ENCODE measurements around the gene MAFG.

The MAFG gene

DNA sequence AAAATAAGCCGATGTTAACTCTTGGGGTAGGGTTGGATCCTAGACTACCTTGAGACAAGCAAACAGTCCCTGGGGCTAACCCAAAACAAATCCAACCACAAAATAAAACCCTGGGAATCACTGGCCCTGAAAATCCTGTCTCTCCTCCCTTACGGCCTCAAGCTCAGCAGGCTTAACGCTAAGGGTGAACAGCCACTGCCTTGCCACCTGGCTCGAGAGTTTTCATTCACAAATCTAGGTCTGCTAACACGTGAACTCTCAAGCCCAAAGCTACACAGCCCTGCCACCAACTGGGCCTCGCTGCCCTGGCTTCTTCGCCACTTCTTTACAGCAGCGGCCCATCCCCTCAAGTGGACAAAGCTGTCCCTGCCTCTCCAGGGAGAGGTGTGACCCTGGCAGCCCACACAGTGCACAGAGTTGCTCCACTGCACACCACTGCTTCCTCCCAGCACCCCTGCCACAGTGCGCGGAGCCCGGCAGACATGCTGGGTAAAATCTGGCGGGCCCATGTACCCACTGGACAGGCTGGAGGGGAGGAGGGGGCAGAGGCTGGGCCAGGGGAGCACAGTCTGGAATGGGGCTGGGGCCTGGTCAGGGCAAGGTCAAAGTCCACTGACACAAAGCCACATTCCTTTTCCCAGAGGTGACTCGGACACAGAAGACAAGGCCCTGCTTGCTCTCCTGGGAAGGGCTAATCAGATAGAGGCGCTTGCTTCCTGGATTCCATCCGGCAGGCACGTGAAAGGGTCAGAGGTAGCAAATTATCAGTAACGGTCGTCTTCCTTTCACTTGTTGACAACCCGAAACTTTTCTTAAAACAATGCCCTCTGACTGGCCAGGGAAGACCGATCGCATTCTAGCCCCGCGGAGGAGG, 17.3 kb downstream of the MAFG start:
- DNase-seq (ENCODE audit: low read depth in 2 of 2, low spot score in 1 of 2) = no peak

DNA sequence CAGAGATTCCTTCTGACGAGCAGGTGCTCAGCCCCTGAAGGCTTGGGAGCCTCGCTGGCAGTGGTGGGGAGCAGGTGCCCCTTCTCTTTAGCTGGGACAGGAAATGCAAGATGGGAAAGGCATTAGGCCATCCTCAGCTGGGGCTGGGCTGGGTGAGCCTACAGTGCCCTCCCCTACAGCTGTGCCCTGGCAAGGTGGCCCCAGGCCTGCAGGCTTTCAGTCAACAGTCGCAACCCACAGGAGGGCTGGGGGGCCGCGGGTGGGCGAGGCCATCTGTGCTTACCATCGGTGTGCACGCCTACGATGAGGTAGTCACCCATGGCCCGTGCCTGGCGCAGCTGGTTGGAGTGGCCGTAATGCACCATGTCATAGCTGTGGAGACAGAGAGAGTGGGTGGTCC, 18.3 kb downstream of the MAFG start:
- DNase-seq (ENCODE audit: low read depth in 2 of 2, low spot score in 1 of 2) = no peak

DNA sequence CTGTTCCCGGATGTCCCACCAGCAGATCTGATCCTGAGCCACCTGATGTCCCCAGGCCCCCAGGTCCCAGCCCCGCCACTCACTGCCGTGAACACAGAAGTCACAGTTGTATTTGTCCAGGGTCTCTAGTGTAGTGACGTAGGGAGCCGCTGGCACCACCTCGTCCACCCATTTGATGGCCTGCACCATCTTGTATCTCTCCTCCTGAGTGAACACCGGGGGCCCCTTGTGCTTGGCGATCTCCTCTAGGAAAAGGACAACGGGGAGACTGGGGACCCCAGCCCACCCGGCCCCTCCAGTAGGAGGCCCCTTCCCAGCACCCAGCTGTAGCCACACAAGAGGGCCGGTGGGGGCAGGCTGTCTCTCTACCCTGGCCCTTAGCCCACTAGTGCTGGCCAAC, 18.7 kb downstream of the MAFG start:
- DNase-seq (ENCODE audit: low read depth in 2 of 2, low spot score in 1 of 2) = no peak

DNA sequence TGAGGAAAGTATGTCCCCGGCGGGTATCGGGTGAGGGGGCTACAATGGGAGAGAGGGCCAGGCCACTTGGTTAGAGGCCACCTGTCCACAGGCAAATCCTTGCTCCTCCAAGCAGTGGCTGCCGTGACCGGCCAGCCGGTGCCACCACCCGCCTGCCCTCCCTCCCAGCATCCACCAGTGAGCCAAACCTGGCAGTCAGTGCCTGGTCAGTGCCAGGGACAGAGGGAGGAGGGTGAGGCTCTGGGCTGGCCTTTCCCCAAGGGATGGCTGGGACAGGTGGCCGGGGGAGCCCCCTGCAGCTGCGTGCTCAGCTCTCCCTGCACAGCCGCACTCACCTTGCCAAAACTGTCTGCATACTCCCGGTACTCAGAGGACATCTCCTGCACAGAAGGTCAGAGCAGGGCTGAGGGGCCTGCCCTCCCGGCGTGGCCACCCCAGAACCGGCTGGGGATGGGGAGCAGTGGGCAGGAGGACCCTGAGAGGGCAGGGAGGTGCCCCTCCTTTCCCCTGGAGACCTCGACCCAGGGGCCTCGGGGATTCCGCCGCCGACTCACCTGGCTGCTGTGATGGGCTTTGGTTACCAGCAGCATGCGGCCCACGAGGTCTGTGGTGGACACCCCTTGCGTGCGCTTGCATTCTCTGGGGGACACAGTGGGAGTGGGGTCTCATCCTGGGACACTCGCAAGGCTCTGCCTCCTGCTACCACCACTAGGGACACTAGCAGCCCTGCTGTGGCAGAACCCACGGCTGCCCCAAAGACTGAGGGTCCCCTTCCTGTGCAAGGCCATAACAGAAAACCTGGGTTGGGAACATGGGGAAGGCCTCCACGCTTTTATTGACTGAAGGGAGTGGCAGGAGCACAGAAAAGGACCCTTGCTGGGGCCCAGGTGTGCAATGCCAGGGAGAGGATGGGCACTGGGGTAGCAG, 20.1 kb downstream of the MAFG start:
- DNase-seq (ENCODE audit: low read depth in 2 of 2, low spot score in 1 of 2) = no peak

DNA sequence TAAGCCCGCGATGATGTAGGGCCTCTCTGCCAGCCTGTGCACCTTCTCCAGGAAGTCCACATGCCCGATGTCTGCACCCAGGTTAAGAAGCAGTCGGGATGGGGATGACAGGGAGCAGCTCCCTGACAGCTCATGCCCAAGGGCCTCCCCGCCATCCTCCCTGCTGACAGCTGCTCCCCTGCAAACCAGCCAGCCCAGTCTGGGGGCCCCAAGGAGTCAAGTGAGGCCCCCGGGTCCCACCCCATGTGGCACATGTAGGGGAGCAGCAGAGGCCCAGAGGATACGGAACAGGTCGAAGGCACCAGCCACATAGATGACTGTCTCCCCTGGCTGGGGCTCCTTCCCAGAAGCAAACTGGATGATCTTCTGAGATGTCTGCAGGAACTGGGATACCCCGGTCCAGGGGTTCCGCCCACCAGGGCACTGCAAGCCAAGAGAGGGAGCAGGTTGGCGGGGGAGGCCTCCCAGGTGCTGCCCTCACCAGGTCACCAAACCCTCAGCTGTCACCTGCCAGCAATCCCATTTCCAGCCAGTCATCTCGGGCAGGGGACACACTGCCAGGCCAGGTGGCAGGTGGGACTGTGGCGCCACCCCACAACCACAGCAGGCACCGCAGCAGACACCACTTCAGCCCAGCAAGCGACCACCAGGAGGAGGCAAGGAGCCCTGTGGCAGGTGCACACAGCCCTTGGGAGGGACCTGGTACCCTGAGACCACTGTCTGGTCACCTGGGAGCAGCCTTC, 20.9 kb downstream of the MAFG start:
- DNase-seq (ENCODE audit: low read depth in 2 of 2, low spot score in 1 of 2) = no peak

DNA sequence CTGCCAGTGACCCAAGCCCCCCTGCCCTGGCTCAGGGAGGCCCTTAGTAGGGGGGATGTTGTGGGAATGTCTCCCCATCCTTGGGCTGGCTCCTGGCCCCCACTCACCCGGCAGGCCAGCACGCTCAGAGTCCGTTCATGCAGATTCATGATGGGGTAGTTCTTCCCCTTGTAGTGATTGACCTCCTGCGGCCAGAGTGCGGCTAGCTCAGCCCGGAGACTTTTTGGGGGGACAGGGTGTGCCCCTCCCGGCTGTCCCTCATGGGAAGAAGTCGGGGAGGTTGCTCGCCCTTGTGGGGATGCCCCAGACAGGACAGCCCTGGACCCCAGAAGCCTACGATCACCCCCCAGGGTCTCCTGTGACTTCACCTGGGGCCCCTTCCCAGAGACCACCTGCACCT, 21.5 kb downstream of the MAFG start:
- DNase-seq (ENCODE audit: low read depth in 2 of 2, low spot score in 1 of 2) = no peak

DNA sequence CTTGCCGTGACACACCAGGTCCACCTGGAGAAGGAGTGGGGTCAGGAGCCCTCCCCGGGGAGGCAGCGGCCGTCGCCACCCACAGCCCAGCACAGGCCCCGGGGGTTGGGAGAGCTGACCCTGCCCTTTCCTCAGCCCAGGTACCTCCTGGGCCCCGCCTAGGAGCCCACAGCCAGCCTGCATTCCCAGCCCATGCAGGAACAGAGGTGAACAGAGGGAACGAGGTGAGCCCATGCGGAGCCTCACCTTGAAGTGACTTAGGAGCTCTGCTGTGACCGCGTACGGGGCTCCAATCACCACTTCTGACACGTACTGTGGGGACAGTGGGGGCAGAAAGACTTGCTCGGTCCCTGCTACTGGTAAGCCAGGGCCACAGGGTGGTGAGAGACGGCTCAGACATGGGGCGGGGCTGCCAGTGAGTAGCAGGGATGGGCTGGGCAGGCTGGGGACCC, 22.1 kb downstream of the MAFG start:
- DNase-seq (ENCODE audit: low read depth in 2 of 2, low spot score in 1 of 2) = no peak

DNA sequence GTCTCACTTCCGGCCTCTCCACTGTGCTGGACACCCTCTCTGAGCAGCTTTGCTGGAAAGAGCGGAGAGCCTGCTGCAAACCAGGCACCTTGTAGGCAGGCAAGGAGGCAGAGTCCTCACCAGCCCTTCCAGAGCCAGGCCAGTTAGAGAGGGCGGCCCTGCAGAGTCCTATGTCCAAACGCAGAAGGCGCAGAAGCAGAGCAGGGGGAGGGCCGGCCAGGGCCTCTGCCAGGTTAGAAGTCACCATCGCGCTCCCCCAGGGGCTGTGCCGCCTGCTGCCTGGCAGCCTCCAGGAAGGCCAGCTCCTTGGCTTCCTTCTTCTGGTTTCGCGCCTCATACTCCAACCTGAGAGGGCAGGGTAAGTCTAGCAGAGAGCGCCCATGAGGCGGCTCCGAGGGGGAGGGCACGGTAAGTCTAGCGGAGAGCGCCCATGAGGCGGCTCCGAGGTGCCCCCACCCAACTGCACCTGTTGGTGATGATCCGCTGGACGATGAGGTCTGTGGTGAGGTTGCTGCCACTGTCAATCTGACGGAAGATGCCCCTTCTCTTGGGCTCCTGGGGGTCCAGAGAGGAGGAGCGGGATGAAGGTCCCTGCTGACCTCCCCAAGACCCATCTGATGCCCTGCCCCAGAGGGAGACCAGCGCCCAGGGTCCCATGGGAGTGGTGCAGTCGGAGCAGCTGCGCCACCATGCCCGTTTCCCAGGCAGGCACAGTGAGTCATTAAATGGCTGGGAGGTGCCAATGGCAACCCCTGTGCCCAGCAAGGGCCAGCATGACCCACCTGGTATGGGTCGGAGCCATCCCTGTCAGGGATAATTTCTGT, 22.7 kb downstream of the MAFG start:
- no peak for DNase-seq (ENCODE audit: low read depth in 2 of 2, low spot score in 1 of 2)

DNA sequence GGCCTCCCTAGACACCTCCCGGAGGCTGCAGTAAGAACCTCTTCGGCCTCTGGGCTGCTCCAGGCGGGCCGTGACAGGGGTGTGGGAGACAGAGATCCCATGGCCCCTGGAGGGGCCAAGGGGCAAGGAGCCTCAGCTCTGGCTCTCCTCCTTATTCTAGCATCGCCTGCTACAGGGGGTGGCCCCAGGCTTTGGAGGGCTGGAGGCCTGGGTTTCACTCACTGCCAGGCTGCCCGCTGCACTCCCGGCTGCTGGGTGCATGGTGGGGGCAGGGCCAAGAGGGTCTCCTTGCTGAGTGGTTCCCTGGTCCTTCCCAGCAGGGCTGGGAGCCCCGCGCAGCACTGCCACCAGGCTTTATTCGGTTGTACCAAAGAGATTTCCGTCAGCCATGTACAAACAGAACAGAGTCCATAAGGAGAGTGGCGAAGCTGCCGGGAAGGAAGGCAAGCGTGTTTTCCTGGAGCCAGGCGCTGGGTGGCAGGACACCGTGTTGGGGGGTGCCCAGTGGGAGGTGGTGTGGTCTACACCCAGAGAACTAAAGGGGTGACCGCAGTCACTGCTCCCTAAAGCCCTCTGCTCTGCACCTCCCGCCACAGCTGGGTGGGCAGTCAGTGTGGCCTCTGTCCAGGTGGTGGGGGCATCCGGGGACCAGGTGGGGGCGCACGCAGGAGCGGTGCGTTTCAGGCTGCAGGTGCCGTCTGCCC, 23.5 kb downstream of the MAFG start:
- DNase-seq (ENCODE audit: low read depth in 2 of 2, low spot score in 1 of 2) = no peak

DNA sequence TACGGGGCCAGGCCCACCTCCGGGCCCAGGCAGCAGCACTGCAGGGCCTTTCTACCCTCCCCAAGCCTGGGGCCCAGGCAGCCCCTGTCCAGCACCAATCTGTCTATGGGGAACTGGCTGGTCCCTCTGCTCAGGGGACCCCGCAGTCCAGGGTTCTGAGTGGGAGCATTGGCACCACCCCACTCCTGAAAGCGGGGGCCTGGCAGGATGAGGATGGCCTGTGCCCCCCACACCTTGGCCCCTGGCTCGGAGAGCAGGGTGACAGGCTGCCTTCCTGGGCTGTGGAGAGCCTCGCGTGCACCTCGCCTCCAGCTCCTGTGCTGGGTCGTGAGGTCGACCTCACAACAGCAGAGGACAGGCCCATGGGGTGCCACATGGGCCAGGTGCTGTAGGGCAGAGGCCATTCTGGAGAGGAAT, 24.1 kb downstream of the MAFG start:
- DNase-seq (ENCODE audit: low read depth in 2 of 2, low spot score in 1 of 2) = no peak

DNA sequence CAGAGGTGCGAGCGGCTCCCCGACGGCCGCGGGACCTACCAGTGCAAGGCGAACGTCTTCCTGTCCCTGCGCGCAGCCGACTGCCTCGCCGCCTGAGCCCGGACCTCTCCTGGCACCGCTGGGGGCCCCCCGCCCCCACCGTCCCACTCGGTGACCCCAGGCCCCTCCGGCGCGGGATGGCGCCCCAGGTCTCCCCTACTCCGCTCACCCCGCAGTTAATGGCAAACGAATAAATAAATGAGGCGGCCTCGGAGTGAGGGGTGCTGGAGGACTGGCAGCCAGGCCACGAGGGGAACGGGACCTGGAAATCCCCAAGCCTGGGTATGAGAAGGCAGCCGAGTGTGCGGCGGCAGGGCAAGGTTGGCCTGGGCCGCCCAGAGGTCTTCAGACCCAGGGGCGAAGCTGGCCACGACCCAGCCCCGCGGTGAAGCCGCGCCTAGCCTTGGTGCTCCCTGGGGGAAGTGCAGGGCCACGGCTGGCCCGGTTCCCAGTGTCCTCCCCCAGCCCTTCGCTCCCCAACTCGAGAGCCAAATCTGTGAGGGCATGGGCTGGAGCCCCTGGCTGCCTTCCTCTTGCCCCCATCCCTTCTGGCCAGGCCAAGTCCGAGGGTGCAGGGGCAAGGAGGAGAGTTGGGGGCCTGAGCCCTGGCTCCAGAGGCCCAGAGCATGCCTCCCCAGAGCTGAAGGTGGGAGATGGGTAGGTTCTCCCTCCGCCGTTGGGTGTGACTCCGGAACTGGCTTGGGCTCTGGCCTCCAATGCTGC, 24.7 kb downstream of the MAFG start:
- DNase-seq (ENCODE audit: low read depth in 2 of 2, low spot score in 1 of 2) = no peak

DNA sequence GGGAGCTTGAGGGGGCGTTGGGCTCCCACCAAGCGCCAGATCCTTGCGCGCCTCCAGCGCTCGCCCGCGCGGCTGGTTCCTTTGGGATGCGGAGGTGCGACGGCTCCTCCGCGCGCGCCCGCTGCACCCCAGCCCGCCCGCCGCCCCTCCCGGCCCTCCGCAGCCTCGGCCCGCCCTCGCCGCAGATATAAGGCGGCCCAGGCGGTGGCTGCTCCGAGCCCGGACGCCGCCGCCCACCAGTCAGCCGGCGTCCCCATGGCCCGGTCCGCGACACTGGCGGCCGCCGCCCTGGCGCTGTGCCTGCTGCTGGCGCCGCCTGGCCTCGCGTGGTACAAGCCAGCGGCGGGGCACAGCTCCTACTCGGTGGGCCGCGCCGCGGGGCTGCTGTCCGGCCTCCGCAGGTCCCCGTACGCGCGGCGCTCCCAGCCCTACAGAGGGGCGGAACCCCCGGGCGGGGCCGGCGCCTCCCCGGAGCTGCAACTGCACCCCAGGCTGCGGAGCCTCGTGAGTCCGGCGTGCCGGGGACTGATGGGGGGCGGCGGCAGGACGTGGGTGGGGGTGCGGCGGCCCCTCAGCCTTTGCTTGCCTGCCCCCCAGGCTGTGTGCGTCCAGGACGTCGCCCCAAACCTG, 25.4 kb downstream of the MAFG start, which contains the start of gene NPB:
TSS of gene NPB (plus strand) at position 216 of the 630 bp plus-strand sequence. CDS start at position 256, 40 bp downstream.
- DNase-seq (ENCODE audit: low read depth in 2 of 2, low spot score in 1 of 2) = no peak

DNA sequence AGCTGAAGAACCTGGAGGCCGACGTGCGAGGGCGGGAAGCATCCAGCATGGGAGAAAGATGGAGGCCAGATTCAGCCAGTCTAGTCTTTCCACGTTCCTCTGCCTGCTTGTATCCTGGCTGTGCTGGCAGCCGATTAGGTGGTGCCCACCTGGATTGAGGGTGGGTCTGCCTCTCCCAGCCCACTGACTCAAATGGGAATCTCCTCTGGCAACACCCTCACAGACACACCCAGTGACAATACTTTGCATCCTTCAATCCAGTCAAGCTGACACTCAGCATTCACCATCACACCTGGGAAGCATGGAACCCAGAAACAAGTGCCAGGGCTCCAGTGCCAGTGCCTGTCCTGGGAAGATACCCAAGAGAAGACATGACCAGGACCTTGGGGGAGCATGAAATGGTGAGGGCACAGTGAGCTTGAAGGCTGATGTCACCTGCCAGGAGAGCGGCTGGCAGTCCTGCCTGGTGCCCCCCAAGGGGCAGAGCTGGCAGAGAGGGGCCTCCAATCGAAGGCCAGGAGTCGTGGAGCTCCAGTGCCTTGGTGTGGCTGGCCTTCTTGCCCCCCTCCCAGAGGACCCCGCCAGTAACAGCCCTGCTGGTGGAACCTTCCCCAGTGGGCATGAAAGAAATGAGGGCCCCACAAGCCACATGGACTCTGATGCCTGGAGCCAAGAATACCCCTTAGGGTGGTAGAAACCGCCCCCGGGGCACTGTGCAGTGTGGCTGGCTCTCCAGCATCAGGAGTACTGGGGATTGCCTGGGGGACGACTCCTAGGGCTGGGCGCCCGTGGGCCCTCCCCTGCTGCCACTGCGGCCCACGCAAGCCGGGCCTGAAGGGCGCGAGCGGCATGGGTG, 26.1 kb downstream of the MAFG start:
- no peak for DNase-seq (ENCODE audit: low read depth in 2 of 2, low spot score in 1 of 2)

DNA sequence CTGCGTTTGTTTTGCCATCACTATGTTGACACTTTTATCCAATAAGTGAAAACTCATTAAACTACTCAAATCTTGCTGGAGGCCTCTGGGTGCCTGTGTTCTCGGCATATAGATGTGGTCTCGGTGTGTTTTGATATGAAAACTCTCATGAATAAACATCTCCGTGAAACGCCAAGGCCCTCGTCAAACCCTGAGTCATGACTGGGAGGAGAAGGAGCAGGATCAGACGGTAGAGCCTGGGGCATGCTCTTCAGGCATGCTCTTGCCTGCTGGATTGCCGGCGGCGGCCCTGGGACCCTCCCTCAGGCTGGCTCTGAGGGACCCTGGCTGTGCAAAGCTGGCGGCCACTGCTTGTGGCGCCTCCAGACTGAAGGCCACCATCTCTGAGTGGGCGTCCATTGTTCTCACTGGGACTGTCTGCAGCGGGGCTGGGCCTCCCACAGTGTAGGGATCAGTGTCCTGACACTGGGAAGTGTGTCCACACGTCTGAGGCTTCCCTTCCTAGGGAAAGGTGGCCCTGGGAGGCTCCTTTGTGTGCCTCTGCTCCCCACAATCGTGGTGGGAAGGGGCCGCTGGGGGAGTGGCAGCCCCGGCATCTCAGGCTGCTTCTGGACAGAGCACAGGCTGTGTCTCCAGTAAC, 27.2 kb downstream of the MAFG start:
- no peak for DNase-seq (ENCODE audit: low read depth in 2 of 2, low spot score in 1 of 2)

DNA sequence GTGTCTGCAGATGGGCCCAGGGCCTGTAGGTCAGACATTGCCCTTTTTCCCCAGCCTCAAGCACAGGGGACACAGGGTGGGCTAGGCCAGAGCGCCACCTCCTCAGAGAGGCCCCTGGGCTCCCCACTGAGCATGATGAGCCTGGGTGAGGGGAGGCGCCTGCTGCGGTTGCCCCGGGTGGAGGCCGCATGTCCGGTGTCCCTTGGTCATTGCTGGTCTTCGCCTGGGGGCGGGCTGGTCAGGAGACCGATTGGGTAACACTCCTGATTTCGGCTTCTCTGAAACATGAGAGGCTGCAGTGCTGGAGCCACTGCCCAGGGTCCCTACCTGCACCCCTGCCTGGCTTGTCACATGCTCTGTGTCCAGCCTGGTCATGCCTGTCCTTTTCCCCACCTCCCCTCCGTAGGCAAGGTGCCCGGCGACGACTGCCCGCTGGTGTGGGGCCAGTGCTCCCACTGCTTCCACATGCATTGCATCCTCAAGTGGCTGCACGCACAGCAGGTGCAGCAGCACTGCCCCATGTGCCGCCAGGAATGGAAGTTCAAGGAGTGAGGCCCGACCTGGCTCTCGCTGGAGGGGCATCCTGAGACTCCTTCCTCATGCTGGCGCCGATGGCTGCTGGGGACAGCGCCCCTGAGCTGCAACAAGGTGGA, 27.9 kb downstream of the MAFG start:
- no peak for DNase-seq (ENCODE audit: low read depth in 2 of 2, low spot score in 1 of 2)

DNA sequence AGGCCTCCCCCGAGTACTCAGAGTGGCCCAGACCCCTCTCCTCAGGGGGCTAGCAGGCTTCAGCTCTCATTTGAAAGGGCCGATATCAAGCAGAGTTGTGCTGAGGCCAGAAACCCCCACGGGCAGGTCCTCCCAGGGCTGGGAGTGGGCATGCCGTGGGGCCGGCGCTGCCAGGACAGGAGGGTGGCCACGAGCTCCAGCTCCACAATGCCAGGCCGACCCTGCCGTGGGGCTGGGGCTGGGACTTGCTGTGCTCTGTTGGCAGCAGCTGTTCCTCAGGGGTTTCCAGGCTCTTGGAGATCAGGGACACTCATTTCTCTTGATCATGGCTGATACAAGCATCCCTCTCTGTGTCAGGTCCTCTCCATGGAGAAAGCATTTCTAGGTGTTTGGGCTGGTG, 28.6 kb downstream of the MAFG start:
- no peak for DNase-seq (ENCODE audit: low read depth in 2 of 2, low spot score in 1 of 2)

All from stimulated activated CD8-positive, alpha-beta memory T cell treated with anti-CD3 and anti-CD28 coated beads, Interleukin-4, amount 100 ng/mL, for 4 hours (primary cell).